ENCODE results near the gene CTDP1. TPM values are rescaled to one million over a fixed set of nuclear protein-coding genes. Genes with fewer than 3 reads are reported as not detected.
"Not testable (repeated sequence)": the region's sequence is repeated elsewhere in the genome, so short reads cannot be mapped to it uniquely, and the experiment has no call there.

Gene CTDP1
- total RNA-seq, 3 donors from 2014 or later, result 28.6 to 37.4 (median 30.1) TPM

DNA sequence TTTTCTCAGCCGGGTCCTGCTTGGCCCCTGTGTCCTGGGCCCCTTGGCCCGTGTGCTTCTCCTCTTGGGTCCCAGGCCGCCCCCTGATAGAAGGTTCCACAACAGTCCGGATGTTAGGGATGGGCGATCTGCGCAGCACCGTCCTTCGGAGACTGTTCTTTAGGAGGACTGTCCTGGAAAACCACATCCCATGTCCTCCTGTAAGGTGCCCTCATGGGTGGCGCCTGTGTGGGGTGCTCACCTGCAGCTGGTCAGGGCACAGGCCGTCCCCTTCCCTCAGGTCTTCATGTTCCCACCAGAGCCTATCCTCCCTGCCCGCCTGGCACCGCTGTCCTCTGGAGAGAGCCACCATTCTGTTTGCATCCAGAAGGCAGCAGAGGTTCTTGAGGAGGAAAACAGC, 50.0 kb downstream of the CTDP1 start:
- Histone ChIP-seq H3K36me3 (ENCODE audit: low read depth) (peaks cover 16% of the 10 kb centered on the region), H3K4me3 (no peak overlapping the region), H3K9me3 (peaks cover 33% of the 10 kb centered on the region), H3K4me1 (ENCODE audit: low read depth) (no peaks in the 10 kb centered on the region)
- intact Hi-C loops (cut with DNase I, micrococcal nuclease), result no loop called here
- TF ChIP-seq, protein P1, sequence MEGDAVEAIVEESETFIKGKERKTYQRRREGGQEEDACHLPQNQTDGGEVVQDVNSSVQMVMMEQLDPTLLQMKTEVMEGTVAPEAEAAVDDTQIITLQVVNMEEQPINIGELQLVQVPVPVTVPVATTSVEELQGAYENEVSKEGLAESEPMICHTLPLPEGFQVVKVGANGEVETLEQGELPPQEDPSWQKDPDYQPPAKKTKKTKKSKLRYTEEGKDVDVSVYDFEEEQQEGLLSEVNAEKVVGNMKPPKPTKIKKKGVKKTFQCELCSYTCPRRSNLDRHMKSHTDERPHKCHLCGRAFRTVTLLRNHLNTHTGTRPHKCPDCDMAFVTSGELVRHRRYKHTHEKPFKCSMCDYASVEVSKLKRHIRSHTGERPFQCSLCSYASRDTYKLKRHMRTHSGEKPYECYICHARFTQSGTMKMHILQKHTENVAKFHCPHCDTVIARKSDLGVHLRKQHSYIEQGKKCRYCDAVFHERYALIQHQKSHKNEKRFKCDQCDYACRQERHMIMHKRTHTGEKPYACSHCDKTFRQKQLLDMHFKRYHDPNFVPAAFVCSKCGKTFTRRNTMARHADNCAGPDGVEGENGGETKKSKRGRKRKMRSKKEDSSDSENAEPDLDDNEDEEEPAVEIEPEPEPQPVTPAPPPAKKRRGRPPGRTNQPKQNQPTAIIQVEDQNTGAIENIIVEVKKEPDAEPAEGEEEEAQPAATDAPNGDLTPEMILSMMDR (IDR thresholded peaks at IDR 0.05), result no peak
- DNase-seq, result no peak
- ATAC-seq, result no peak

DNA sequence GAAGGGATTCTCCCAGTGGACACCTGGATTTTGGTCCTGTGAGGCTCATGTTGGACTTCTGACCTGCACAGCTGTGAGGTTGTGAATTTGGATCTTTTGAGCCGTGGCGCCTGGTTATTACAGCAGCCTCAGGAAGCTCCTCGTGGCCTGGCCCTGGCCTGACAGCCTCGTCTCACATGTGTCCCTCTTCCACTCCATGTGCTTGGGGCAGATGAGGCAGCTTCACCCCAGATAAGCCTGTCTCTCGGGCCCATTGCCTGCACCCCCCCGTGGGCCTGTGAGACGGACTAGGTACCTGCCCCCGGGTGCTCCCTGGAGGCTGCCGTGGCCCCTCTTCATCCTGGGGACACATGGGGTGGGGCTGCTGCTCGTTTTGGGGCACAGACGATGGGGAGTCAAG, 51.2 kb downstream of the CTDP1 start:
- no peaks in the 10 kb centered on the region for H3K4me1 ChIP-seq (ENCODE audit: low read depth)
- intact Hi-C loops (cut with DNase I, micrococcal nuclease), result no loop called here
- ATAC-seq (no peak), DNase-seq (no peak)
- H3K4me3 ChIP-seq, result no peak overlapping the region
- TF ChIP-seq, protein P1 (IDR thresholded peaks at IDR 0.05), result no peak
- peaks cover 35% of the 10 kb centered on the region for H3K9me3 ChIP-seq
- peaks cover 17% of the 10 kb centered on the region for H3K36me3 ChIP-seq (ENCODE audit: low read depth)

DNA sequence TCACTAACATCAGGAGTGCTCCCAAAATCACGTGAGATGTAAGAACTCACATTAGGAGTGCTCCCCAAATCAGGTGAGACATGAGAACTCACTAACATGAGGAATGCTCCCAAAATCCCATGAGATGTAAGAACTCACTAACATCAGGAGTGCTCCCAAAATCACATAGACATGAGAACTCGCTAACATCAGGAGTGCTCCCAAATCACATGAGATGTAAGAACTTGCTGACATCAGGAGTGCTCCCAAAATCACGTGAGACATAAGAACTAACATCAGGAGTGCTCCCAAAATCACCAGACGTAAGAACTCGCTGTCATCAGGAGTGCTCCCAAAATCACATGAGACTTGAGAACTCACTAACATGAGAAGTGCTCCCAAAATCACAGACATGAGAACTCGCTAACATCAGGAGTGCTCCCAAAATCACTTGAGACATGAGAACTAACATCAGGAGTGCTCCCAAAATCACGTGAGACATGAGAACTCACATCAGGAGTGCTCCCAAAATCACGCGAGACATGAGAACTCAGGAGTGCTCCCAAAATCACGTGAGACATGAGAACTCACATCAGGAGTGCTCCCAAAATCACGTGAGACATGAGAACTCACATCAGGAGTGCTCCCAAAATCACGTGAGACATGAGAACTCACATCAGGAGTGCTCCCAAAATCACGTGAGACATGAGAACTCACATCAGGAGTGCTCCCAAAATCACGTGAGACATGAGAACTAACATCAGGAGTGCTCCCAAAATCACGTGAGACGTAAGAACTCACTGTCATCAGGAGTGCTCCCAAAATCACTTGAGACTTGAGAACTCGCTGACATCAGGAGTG, 52.5 kb downstream of the CTDP1 start:
- peaks cover 21% of the 10 kb centered on the region for H3K36me3 ChIP-seq (ENCODE audit: low read depth)
- H3K4me3 ChIP-seq; intact Hi-C loops (cut with DNase I, micrococcal nuclease); DNase-seq; ATAC-seq; H3K4me1 ChIP-seq (ENCODE audit: low read depth): not testable (repeated sequence)
- H3K9me3 ChIP-seq, result peaks cover 35% of the 10 kb centered on the region

DNA sequence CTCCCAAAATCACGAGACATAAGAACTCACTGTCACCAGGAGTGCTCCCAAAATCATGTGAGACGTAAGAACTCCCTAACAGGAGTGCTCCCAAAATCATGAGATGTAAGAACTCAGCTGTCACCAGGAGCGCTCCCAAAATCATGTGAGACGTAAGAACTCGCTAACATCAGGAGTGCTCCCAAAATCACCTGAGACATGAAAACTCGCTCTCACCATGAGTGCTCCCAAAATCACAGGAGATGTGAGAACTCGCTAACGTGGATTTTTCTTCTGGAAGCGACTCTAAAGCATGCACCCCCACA, 53.1 kb downstream of the CTDP1 start:
- Histone ChIP-seq H3K4me1 (ENCODE audit: low read depth) (no peaks in the 10 kb centered on the region), H3K36me3 (ENCODE audit: low read depth) (peaks cover 21% of the 10 kb centered on the region), H3K4me3 (no peak overlapping the region), H3K9me3 (peaks cover 35% of the 10 kb centered on the region)
- TF ChIP-seq, protein P1 (IDR thresholded peaks at IDR 0.05), result no peak
- DNase-seq (no peak), ATAC-seq (no peak)
- intact Hi-C loops (cut with DNase I, micrococcal nuclease), result no loop called here

DNA sequence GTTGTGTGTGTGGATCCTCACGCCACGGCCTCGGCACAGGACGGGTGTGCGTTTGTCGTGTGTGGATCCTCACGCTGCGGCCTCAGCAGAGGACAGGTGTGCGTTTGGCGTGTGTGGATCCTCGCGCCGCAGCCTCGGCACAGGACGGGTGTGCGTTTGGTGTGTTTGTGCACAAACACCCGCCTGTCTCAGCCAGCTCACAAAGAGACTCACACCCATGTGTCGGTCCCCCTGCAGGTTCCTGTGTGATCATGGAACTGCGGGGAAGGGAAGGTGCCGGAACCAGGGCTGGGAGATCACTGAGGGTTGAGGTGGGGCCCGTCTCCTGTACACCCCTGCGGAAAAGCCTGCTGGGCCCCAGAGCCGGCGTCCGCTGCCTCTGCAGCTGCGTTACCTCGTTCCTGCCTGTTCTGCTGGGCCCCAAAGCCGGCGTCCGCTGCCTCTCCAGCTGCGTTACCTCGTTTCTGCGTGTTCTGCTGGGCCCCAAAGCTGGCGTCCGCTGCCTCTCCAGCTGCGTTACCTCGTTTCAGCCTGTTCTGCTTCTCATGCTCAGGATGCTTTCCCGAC, 53.6 kb downstream of the CTDP1 start:
- Histone ChIP-seq H3K36me3 (ENCODE audit: low read depth) (peaks cover 21% of the 10 kb centered on the region), H3K4me3 (no peak overlapping the region), H3K9me3 (peaks cover 35% of the 10 kb centered on the region), H3K4me1 (ENCODE audit: low read depth) (no peaks in the 10 kb centered on the region)
- TF ChIP-seq, protein P1 (IDR thresholded peaks at IDR 0.05), result no peak
- no peak for ATAC-seq
- intact Hi-C loops (cut with DNase I, micrococcal nuclease), result no loop called here
- no peak for DNase-seq

DNA sequence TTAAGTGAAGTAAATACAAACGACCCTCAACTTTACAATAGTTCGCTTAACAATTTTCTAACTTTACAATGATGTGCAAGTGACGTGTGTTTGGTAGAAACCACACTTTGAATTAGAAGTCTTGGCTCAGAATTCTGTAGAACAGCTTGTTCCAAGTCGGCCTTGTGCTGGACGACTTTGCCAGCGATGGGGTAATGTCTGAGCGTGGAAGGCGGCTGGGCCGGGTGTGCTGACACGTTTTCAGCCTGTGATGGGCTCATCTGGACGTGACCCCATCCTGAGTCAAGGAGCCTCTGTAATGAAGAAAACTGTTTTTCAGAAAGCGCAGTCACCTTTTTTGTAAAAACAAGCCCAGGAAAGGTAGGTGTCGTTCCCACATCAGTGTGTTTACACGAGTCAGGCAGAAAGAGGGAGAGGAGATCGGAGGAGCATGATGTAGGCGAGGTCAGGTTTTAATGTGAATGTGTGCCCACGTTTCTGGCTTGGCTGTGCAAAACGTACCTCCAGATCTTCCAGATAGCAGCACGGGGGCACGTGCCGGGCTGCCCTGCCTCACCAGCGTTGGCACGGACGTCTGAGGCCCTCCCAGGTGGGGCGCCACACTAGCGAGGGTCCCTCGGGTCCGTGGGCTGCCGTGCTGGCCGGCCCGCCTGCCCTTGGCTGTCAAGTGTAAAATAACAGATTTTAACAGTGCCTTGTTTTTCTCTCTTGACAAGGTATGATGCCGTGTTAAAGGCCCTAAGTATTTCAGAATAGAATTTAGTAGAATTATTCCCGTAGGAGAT, 54.6 kb downstream of the CTDP1 start:
- ATAC-seq, result no peak
- peaks cover 35% of the 10 kb centered on the region for H3K9me3 ChIP-seq
- intact Hi-C loops (cut with DNase I, micrococcal nuclease), result no loop called here
- TF ChIP-seq, protein P1 (IDR thresholded peaks at IDR 0.05), result no peak
- no peak for DNase-seq
- H3K4me3 ChIP-seq, result no peak overlapping the region
- H3K4me1 ChIP-seq (ENCODE audit: low read depth), result no peaks in the 10 kb centered on the region
- peaks cover 15% of the 10 kb centered on the region for H3K36me3 ChIP-seq (ENCODE audit: low read depth)

Measured in mucosa of descending colon (tissue), 3 donors.